ENCODE measurements around the gene CIROP.

DNA sequence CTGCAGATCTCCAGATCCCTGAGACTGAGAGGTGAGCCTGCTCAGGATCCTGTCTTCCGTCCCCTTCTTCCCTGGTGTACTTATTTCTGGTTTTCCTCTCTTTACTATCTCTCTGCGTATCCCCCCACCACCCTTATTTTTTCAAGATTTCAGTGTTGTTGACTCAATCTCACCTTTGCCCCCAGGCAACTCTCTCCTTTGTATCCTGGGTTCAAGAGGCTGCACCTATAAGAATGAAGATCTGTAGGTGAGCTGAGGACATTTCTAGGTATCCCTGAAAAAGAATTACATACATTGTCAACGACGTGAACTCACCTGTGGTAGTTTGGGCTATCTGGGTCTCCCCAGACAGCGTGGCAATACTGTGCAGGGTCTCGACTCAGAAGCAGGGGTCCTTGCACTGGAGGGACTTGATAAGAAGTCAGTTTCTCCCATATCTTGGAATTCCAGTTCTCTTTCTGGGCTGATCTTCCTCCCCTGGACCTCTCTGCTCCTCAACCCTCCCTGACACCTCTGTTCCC lies 659 bp downstream of the CIROP start:
- TF ChIP-seq, protein P1, sequence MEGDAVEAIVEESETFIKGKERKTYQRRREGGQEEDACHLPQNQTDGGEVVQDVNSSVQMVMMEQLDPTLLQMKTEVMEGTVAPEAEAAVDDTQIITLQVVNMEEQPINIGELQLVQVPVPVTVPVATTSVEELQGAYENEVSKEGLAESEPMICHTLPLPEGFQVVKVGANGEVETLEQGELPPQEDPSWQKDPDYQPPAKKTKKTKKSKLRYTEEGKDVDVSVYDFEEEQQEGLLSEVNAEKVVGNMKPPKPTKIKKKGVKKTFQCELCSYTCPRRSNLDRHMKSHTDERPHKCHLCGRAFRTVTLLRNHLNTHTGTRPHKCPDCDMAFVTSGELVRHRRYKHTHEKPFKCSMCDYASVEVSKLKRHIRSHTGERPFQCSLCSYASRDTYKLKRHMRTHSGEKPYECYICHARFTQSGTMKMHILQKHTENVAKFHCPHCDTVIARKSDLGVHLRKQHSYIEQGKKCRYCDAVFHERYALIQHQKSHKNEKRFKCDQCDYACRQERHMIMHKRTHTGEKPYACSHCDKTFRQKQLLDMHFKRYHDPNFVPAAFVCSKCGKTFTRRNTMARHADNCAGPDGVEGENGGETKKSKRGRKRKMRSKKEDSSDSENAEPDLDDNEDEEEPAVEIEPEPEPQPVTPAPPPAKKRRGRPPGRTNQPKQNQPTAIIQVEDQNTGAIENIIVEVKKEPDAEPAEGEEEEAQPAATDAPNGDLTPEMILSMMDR (IDR thresholded peaks at IDR 0.05; ENCODE audit: low read depth, low read length): no peak
- TF ChIP-seq EZH2phosphoT487 (IDR thresholded peaks at IDR 0.05; ENCODE audit: low read depth): no peak

All from OCI-LY3 (cell line).